GM13976 (cell line): ENCODE data around the gene PNKP.
"Not testable (repeated sequence)": the region's sequence is repeated elsewhere in the genome, so short reads cannot be mapped to it uniquely, and the experiment has no call there.

Source experiments
- DNase-seq: peaks from one replicate; pipeline ENCODE4 v3.0.0; 2012; ENCODE audit warnings: low spot score
- in situ Hi-C: fragments of 300-500 bp; cut with MboI; formaldehyde crosslinking; loops from one replicate; pipeline ENCODE4 v1.12.0; 2022; ENCODE audit warnings: low sequenced_read_pairs, mixed read lengths, inconsistent platforms; ENCODE audit not compliant: unreplicated experiment
- TF ChIP-seq, protein P1 (sequence below): IDR thresholded peaks from 2 replicates; pipeline ENCODE4 v1.5.1; 2012; ENCODE audit warnings: borderline replicate concordance, mild to moderate bottlenecking; ENCODE audit not compliant: insufficient read depth; ENCODE audit errors: extremely low read depth, missing control alignments, control extremely low read depth

The PNKP gene

DNA sequence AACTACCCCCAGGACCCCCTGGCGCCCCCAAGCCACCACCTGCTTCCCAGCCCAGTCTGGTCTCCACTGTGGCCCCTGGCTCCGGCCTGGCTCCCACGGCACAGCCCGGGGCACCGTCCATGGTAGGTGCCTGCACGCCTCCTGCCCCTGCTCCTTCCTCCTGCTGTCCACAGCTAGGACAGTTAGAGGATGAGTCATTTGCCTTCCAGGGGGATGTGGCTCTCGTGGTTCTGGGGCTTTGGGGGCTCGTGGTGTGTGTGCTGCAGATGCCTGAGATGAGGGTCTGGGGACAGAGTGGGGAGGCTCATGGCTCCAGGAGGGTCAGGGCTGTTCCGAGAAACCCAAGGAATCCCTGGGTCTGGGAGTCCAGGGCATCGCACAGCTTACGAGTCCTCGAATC is 36.6 kb downstream of the PNKP start:
- TF ChIP-seq, protein P1, sequence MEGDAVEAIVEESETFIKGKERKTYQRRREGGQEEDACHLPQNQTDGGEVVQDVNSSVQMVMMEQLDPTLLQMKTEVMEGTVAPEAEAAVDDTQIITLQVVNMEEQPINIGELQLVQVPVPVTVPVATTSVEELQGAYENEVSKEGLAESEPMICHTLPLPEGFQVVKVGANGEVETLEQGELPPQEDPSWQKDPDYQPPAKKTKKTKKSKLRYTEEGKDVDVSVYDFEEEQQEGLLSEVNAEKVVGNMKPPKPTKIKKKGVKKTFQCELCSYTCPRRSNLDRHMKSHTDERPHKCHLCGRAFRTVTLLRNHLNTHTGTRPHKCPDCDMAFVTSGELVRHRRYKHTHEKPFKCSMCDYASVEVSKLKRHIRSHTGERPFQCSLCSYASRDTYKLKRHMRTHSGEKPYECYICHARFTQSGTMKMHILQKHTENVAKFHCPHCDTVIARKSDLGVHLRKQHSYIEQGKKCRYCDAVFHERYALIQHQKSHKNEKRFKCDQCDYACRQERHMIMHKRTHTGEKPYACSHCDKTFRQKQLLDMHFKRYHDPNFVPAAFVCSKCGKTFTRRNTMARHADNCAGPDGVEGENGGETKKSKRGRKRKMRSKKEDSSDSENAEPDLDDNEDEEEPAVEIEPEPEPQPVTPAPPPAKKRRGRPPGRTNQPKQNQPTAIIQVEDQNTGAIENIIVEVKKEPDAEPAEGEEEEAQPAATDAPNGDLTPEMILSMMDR, result no peak
- in situ Hi-C loops, result no loop called here
- no peak for DNase-seq

GRCh38 chr19:49829721-49830120 is 37.7 kb downstream of the PNKP start:
- in situ Hi-C loops, result no loop called here
- DNase-seq, result no peak
- TF ChIP-seq, protein P1, result no peak

- no peak for DNase-seq
- in situ Hi-C loops, result no loop called here
- TF ChIP-seq, protein P1, result no peak
These were observed 38.2 kb downstream of the PNKP start for GRCh38 chr19:49829200-49829599.

DNA sequence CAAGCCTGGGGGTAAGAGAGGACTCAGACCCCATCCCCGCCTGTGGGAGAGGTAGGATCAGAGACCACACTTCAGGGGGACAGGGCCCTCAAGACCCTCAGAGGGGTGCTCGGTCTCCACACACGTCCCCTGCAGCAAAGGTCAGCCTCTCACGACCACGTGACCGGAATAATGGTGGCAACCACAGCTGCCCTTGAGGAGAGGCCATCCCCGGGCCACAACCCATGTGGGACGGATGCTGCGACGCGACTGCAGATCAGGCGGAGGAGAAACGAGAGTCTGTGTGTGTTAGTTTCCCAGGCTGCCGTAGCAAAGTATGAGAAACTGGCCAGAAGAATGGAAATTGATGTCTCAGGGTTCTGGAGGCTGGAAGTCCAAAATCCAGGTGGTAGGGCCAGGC is 40.3 kb downstream of the PNKP start:
- in situ Hi-C loops, result no loop called here
- TF ChIP-seq, protein P1, result no peak
- no peak for DNase-seq

DNA sequence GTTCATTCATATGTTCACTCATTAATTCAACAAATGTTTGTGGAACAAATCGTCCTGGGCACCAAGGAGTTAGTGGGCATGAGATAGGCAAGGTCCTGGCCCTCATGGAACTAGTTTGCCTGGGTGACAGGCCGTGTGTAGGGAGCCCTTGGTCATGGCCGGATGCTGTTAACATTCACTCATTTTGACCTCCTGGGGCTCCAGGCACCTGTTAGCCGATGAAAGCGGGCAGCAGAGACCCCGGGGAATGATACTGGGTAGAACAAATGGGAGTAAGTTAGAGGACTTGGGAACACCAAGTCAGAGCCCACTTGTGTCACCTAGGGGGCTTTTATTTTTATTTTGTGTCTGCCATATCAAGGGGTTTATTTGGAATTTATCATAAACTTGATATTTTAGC is 42.7 kb downstream of the PNKP start:
- in situ Hi-C loops, result no loop called here
- TF ChIP-seq, protein P1, result no peak

GRCh38 chr19:49823472-49823871 is 43.9 kb downstream of the PNKP start:
- DNase-seq, result no peak
- TF ChIP-seq, protein P1, result no peak
- in situ Hi-C loops, result no loop called here

More for the DNA sequence above, 42.7 kb downstream of the PNKP start:
- no peak for DNase-seq

DNA sequence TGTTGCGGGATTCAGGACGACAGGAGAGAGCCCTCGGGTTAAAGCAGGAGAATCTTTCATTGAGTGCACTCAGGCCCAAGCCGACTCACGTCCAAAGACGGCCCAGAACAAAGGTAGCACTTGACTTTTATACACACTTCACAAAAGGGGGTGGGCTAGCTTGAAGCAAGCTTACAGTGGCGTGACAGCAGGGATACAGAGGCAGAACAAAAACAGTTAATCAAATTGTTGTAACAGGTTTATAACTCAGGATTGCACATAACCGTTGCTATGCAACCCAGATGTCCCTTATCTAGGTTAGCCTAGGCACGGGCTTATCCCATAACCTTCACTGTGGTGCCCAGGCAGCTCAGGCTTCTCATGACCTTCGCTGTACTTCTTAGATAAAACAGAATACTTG is 47.3 kb downstream of the PNKP start:
- no peak for DNase-seq
- TF ChIP-seq, protein P1, result no peak
- in situ Hi-C loops, result no loop called here

- in situ Hi-C loops, DNase-seq: not testable (repeated sequence)
These were observed 47.8 kb downstream of the PNKP start for GRCh38 chr19:49819452-49820115.
